OCI-LY1 (cell line): ENCODE results near the gene RSPH6A.

ENCODE experiments used
- EZH2 ChIP-seq: fragments of 200-600 bp; sonication (generic), shearing (Covaris generic); IDR thresholded peaks from 2 replicates; pipeline ENCODE4 v1.8.0; 2017; ENCODE audit warnings: borderline replicate concordance, mixed run types, mild to moderate bottlenecking, antibody characterized with exemption, low read length, moderate library complexity, mixed read lengths
- TF ChIP-seq, protein P1 (sequence below): fragments of 200-600 bp; sonication (generic), shearing (Covaris generic); IDR thresholded peaks from 2 replicates; pipeline ENCODE4 v1.5.1; 2017; ENCODE audit warnings: mild to moderate bottlenecking, antibody characterized with exemption, low read length, moderate library complexity, mixed read lengths

GRCh38 chr19:45824531-45825262 is 9.6 kb upstream of the RSPH6A start:
- no peak for TF ChIP-seq EZH2
- TF ChIP-seq, protein P1, sequence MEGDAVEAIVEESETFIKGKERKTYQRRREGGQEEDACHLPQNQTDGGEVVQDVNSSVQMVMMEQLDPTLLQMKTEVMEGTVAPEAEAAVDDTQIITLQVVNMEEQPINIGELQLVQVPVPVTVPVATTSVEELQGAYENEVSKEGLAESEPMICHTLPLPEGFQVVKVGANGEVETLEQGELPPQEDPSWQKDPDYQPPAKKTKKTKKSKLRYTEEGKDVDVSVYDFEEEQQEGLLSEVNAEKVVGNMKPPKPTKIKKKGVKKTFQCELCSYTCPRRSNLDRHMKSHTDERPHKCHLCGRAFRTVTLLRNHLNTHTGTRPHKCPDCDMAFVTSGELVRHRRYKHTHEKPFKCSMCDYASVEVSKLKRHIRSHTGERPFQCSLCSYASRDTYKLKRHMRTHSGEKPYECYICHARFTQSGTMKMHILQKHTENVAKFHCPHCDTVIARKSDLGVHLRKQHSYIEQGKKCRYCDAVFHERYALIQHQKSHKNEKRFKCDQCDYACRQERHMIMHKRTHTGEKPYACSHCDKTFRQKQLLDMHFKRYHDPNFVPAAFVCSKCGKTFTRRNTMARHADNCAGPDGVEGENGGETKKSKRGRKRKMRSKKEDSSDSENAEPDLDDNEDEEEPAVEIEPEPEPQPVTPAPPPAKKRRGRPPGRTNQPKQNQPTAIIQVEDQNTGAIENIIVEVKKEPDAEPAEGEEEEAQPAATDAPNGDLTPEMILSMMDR, result no peak
